Measurements from ENCODE around the gene CDH15.
A peak's percentile ranks its signal among the peaks of the same experiment; 100 is the strongest.
"Not testable (repeated sequence)": the region's sequence is repeated elsewhere in the genome, so short reads cannot be mapped to it uniquely, and the experiment has no call there.

CDH15 gene

DNA sequence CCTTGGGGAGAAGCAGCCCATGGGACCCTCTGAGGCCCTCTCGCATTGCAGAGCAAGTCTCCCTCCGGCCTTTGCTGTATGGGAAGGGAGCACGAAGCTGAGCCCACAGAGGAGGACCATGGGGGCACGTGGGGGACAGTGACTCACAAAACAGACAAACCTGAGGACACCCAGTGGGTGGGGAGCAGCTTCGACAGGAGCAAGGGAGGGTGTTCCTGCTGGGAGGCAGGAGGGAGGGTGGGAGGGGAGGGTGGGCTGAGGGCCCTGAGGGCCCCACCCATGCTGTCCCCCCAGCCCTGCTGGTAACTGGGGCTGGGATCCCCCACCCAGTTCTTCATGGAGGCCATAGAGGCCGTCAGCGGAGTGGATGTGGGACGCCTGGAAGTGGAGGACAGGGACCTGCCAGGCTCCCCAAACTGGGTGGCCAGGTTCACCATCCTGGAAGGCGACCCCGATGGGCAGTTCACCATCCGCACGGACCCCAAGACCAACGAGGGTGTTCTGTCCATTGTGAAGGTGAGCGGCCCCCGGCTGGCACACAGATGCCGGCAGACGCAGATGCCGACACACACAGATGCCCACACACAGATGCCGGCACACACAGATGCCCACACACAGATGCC is 16.3 kb downstream of the CDH15 start:
- DNase-seq (ENCODE audit: low read depth) = no peak

DNA sequence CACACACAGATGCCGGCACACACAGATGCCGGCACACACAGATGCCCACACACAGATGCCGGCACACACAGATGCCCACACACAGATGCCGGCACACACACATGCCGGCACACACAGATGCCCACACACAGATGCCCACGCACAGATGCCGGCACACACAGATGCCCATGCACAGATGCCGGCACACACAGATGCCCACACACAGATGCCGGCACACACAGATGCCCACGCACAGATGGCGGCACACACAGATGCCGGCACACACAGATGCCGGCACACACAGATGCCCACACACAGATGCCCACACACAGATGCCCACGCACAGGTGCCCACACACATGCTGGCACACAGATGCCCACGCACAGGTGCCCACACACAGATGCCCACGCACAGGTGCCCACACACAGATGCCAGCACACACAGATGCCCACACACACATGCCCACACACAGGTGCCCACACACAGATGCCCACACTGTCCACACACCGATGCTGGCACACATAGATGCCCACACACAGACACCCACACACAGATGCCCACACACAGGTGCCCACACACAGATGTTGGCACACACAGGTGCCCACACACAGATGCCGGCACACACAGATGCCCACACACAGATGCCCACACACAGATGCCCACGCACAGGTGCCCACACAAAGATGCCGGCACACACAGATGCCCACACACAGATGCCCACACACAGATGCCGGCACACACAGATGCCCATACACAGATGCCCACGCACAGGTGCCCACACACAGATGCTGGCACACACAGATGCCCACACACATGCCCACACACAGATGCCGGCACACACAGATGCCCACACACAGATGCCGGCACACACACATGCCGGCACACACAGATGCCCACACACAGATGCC is 17.2 kb downstream of the CDH15 start:
- not testable (repeated sequence) for DNase-seq (ENCODE audit: low read depth)

GRCh38 chr16:89189358-89190025 is 17.9 kb downstream of the CDH15 start:
- DNase-seq (ENCODE audit: low read depth) = no peak

- no peak for DNase-seq (ENCODE audit: low read depth)
These were observed 18.8 kb downstream of the CDH15 start for GRCh38 chr16:89190150-89190958.

- DNase-seq (ENCODE audit: low read depth) = no peak
These were observed 19.7 kb downstream of the CDH15 start for GRCh38 chr16:89191033-89191900.

DNA sequence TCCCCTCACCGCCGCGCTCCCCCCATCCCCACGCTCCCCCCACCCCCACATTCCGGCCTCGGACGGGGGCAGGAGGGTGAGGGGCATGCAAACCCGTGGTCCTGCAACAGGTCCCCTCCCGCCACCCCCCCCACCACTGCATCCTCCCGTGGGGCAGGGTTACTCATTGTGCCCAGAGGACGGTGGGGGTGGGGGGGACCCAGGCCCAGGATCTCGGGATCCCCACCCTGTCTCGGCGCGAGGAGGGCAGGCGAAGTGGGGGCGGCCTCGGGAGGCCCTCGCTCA is 20.3 kb downstream of the CDH15 start:
- DNase-seq (ENCODE audit: low read depth) = no peak

DNA sequence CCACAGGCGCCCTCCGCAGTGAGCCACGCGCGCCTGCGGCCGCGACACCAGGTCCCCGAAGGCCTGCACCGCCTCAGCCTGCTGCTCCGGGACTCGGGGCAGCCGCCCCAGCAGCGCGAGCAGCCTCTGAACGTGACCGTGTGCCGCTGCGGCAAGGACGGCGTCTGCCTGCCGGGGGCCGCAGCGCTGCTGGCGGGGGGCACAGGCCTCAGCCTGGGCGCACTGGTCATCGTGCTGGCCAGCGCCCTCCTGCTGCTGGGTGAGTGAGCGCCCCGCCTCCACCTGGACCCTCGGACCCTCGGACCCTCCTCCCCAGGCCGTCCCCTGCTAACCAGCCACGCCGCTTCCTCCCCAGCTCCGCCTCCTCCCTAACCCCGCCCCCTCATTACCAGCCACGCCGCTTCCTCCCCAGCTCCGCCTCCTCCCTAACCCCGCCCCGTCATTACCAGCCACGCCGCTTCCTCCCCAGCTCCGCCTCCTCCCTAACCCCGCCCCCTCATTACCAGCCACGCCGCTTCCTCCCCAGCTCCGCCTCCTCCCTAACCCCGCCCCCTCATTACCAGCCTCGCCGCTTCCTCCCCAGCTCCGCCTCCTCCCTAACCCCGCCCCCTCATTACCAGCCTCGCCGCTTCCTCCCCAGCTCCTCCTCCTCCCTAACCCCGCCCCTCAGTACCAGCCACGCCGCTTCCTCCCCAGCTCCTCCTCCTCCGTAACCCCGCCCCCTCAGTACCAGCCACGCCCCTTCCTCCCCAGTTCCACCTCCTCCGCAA is 20.8 kb downstream of the CDH15 start:
- peak; percentile 49 for DNase-seq (ENCODE audit: low read depth)

GRCh38 chr16:89192956-89193575 is 21.5 kb downstream of the CDH15 start:
- no peak for DNase-seq (ENCODE audit: low read depth)

DNA sequence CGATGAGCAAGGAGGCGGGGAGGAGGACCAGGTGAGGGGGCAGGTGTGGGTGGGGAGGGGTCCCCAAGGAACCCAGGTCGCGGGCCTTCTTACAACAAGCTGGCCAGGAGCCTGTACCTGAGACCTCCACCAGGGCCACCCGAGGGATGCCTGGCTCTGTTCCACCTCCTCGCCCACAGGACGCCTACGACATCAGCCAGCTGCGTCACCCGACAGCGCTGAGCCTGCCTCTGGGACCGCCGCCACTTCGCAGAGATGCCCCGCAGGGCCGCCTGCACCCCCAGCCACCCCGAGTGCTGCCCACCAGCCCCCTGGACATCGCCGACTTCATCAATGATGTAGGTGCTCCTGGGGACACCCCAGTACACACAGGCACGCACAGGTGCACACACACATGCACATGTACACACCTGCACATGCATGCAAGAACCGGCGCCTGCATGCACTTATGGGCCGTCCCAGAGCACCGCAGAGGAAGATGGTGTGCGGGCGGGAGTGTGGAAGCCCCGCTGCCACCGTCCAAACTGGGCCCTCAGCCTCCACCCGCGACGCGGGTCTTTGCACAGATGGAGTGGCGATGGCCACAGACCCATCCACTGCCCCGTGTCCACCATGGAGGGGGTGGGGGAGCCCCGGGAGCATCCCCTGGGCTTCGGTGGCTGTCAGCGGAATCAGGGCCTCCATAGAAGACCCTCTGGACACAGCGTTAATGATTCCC is 22.2 kb downstream of the CDH15 start:
- DNase-seq (ENCODE audit: low read depth) = no peak

- DNase-seq (ENCODE audit: low read depth) = no peak
These were observed 23.1 kb downstream of the CDH15 start for GRCh38 chr16:89194340-89195311.

GRCh38 chr16:89195521-89196171 is 24.1 kb downstream of the CDH15 start:
- no peak for DNase-seq (ENCODE audit: low read depth)

DNA sequence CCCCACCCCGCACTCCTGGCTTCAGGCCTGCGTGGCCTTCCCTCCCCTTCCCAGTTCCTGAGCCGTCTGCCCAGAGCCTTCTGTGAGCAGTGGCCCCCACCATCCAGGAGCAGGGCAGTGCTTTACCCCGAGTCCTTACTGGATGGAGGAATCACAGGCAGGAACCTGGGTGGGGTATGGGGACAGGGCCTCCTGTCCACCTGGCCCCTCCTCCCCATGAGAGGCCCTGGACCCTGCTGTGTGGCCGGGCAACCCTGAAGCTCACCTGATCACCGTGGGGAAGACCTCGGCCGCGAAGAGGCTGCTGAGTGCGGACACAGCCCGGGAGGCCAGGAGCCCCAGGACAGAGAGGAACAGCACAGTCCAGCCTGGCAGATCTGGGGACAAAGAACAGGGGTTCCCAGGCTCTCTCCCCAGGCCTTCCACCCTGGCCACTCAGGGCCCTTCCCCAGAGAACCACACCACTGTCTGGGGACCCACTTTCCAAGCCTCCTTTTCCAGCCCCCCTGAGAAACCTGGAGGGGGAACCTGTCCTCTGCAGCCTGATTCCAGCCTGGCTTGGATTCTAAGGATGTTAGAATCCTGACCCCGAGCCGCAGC is 25.6 kb downstream of the CDH15 start:
- no peak for DNase-seq (ENCODE audit: low read depth)

GRCh38 chr16:89197633-89198416 is 26.3 kb downstream of the CDH15 start:
- DNase-seq (ENCODE audit: low read depth) = no peak

DNA sequence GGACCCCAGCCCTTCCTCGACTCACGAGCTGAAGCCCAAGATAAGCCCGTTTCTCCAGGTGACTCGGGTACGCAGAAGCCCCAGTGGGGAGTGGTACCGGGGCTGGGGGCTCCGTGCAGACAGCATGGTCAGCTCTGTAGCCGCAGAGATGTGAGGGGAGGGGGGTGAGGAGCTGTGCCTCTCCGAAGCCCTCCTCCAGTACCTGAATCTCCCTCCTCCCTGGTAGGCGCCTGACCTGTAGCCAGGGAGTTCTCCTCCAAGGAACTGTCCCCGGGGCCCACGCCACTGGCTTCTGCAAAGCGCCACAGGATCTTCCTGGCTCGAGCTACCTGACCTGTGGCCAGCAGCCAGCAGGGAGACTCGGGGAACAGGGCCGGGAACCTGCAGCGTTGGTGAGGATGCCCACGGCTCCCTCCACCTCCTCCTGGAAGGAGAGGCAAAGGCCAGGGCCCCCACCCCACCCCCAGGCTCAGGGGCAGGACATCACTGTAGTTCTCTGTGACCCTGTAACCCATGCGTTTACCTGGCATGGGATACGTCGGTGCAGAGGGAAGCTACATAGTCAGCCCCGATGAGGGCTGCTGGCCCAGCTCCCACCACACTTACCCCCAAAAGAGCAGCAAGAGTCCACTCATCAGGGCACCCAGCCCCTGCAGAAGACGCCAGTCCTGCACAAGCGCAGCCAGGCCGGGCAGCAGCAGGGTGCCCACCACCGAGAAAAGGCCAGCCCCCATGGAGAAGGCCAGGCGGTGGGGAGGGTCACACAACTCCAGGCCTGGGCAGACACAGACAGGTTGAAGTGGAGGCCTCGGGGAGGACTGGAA is 27.1 kb downstream of the CDH15 start:
- no peak for DNase-seq (ENCODE audit: low read depth)

DNA sequence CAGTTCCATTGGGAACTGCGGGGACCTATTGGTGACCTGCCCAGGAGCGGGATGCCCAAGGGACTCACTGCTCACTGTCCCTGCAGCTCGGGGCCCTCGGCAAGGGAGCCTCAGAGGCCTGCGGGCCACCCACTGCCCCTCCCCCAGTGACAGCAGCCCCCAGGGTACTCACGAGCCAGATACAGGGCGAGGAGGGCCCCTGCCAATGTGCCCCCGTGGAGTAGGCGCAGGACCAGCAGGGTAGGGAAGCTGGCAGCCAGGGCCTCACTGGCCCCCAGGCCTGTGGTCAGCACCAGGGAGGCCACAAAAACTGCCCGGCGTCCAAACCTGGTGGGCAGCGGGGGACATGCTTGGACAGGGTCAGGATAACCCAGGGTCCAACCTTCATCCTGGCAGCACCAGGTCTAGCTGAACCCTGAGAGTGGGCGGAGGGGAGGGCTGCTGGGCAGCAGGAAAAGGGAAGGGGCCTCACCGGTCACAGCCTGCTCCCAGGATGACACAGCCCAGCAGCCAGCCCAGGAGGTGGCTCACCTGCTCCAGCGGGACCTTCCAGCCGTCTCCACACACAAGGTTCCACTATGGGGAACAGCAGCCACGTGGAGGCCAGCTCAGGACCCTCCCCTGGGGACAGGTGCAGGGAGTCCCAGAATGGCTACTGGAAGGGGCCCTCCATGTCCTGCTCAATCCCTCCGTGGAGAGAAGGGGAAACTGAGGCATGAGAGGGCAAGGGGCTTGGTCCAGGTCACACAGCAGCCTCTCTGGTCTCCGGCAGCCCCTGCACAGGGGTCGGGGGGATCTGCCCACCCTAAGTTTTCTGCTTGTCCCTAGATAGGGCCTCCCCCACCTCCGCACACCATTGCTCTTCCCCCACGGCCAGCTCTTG is 27.9 kb downstream of the CDH15 start:
- no peak for DNase-seq (ENCODE audit: low read depth)
